ENCODE measurements around the gene PGS1.

DNA sequence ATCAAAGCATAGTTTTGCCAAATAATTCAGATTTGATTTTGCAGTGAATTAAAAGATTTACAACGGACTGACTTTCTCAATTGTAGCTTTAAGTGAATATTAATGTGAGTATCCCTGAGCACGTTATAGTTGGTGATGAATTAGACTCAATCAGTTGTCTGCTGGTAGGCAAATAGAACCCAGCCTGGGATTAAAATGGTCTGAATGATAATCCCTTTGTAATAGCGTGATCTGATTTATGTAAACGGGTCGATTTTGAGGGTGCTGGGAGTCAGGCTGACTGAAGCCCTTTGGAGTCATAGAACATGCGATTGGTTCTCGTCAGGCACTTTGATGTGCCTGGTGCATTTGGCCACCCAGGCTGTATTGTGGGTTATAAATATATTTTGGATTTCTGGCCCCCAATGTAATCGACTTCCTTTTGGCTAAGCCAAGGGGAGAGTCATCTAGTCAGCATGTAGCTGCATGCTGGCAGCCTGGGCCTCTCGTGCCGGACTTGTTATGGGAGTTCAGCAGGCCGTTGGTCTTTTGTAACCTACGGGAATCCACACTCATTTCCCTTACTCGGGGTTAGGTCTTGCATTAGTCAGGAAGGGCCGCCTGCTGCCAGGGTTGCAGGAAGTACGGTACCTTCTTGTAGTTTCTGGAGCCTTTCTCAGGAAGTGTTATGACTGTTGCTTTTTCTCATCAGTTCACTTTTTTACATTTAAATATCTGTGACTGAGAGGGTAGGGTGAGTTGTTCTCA, 5.4 kb downstream of the PGS1 start:
- TF ChIP-seq EZH2 (IDR thresholded peaks at IDR 0.05): no peak
- no peak for TF ChIP-seq POLR2AphosphoS5 (IDR thresholded peaks at IDR 0.05; ENCODE audit: borderline replicate concordance, low read depth, low read length)
- no peak for TF ChIP-seq FOXP2 (optimal IDR thresholded peaks at IDR 0.05; ENCODE audit: control extremely low read depth, extremely low read length, insufficient read depth)
